Fibroblast of skin of right biceps (primary cell): ENCODE results near the gene DYNLT1.
"Not testable (repeated sequence)": the region's sequence is repeated elsewhere in the genome, so short reads cannot be mapped to it uniquely, and the experiment has no call there.

Source experiments
- DNase-seq: peaks from one replicate; pipeline ENCODE4 v3.0.0-alpha.2; 2013

The DYNLT1 gene

DNA sequence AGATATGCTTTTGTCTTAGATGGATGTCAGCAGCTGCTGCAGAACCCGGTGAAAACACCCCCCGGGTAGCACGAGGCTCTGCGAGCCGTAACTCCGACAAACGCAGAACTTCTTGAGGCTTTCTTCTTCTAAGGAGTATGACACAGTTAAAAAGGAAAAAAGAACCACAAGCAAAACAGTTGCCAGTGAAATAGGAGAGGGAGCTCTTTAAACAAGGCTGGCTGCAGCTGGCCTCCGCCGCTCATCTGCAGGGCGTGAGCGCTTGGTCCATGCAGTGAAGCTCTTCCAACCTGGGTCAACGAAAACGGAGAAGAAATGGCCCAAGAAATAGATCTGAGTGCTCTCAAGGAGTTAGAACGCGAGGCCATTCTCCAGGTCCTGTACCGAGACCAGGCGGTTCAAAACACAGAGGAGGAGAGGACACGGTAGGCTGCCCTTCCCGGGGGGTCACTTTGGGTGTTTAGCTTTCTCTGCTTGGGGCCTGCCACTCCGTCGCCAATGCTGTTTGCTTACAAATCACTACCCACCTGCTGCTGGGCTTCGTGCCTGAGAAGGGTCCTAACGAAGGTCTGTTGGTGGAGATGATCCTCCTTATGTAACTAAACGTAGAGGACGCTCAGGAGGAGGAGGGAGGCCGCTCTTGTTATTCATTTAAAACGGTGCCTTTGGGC lies 18.5 kb upstream of the DYNLT1 start:
- peak; percentile 43 for DNase-seq

DNA sequence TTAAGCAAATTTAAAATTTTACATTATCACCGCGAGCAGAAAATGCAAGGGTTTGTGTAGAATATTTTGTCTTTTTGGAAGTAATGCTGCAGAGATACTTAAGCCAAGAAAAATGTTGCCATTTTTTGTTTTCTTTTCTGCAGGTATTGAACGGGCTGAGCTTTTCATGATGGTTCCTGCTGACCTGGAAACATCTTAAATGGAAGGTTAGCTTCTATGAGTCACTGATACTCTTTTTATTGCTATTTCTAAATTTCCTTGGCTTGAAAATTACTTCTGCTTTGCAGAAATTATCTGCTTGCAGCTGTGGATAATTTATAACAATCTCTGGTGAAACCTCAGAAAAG lies 18.0 kb upstream of the DYNLT1 start:
- no peak for DNase-seq

DNA sequence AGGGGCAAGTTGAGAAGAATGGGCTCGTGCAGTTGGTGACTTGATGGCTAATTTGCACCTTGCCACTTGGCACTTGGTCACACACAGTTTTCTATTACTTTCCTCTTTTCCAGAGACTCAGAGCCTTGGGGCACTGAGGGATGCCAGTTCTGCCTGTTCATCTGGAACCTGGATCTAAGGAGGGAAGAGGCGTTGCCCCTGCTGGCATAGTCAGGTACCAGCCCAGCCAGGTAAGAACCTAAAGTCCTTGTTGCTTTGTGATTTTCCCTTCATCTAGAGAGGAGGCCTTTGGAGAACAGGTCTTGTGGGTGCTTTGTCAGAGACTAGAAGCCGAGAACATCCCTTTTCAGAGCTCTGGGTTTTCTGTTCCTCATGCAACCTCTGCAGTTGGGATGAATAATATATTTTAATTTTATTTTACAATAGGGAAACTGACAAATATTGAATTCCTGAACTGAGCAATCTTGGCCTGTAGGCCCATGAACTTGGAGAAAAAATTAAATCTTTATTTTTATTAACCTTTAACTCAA lies 16.7 kb upstream of the DYNLT1 start:
- no peak for DNase-seq

DNA sequence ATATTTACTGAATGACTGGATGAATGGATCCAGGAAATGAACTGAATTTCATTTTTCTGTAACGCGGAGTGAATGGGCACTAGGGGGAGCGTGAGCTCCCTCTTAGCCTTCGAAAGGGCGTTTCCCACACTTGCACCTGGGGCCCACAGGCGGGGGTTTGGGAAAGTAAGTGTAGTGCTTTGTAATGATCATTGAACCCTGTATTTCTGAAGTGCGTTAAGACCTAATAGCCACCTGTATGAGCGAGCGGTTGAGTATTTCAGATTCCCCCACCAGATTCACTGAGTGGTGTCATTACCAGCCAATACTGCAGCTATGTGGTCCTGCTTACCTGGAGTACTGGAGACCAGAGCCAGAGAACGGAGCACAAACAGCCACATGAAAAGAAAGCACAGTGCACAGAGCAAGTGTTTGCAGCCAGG lies 15.8 kb upstream of the DYNLT1 start:
- peak; percentile 18 for DNase-seq

- peak; percentile 47 for DNase-seq
These were observed 12.4 kb upstream of the DYNLT1 start for GRCh38 chr6:158656986-158657385.

DNA sequence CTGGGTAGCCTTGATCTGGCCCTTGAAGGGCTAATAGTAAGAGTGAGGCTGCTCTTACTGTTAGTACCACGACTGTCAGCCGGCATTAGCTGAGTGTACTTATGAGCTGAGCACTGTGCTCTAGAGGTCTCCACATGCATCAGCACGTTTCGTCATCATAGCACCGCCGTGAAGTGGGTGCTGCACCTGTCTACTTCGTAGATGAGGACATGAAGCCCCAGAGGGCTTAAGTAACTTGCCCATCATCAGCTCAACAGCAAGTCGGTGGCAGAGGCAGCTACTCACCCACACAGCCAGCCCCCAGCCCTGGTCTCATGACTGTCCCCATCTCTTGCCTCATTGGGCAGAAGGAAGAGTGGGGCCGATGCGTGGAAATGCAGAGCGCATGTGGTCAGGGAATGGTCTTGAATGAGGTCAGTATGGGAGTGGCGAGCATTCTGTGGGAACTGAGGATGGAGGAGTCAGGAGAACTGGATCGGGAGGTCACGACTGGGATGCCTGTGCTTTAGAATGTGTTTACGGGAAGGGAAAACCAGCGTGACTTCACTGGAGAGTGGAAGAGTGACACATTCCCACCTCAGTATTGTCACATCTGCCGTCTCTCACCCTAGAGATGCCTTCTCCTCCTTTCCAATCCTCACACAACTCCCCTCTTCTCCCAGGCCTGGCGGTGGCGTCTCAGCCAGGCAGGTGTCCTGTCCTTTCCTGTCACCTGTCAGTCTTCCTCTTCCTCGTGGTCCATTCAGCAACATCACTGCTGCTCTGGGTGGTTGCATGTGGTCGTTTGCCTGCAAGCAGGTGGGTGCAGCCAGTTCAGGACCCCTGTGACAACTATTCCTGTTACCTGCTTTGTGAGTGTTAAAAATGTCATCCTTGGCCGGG lies 11.3 kb upstream of the DYNLT1 start:
- DNase-seq: no peak

DNA sequence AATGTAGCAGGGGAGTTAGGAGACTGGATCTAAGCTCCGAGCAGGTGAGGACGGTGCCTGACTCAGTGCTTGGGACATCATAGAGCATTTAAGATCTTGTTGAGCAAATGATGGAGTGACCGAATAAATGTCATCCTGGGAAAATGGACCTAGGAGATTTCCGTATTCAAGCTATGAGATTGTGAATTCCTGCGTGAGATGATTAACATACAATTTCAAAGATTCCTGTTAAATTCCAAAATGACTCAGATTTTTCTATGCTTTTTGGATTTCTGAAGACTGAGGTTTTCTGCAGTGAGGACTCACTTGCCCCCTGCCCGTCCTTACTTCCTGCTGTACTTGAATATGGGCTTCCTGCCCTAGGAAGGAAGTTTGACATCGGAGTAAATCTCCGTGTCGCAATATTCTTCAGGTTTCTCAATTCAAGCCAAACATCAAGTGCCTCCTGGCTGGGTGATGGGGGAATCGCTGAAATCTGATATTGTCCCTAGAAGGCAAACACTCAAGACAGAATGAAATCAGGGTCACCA lies 10.5 kb upstream of the DYNLT1 start:
- peak; percentile 87 for DNase-seq

DNA sequence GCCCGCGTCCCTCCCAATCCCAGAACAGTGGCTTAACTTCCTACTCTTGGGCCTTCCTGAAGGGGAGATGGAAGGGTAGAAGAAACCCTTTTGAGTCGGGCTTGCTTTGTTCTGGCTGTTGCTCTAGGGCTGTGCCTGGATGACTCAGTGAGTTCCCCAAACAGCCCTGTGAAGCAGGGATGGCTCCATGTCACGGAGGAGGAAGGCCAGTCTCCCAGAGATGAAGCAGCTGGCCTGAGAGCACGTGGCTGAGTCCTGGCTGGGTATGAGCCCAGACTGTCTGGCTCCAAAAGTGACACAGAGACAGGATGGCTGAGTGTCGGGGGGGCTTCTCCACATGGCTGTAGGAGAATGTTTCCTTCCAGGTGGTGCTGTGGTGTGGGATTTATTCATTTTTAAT lies 10.0 kb upstream of the DYNLT1 start:
- DNase-seq: peak; percentile 93

- peak; percentile 80 for DNase-seq
These were observed 9.2 kb upstream of the DYNLT1 start for GRCh38 chr6:158653577-158654354.

DNA sequence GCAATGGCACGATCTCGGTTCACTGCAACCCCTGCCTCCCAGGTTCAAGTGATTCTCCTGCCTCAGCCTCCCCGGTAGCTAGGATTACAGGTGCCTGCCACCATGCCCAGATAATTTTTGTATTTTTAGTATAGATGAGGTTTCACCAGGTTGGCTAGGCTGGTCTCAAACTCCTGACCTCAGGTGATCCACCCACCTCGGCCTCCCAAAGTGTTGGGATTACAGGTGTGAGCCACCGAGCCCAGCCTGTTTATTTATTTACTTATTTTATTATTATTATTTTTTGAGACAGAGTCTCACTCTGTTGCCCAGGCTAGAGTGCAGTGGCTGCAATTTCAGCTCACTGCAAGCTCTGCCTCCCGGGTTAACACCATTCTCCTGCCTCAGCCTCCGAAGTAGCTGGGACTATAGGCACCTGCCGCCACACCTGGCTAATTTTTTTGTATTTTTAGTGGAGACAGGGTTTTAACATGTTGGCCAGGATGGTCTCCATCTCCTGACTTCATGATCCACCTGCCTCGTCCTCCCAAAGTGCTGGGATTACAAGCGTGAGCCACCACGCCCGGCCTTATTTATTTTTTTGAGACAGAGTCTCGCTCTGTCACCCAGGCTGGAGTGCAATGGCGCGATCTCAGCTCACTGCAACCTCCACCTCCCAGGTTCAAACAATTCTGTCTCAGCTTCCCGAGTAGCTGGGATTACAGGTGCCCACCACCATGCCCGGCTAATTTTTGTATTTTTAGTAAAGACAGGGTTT lies 7.6 kb upstream of the DYNLT1 start:
- not testable (repeated sequence) for DNase-seq

DNA sequence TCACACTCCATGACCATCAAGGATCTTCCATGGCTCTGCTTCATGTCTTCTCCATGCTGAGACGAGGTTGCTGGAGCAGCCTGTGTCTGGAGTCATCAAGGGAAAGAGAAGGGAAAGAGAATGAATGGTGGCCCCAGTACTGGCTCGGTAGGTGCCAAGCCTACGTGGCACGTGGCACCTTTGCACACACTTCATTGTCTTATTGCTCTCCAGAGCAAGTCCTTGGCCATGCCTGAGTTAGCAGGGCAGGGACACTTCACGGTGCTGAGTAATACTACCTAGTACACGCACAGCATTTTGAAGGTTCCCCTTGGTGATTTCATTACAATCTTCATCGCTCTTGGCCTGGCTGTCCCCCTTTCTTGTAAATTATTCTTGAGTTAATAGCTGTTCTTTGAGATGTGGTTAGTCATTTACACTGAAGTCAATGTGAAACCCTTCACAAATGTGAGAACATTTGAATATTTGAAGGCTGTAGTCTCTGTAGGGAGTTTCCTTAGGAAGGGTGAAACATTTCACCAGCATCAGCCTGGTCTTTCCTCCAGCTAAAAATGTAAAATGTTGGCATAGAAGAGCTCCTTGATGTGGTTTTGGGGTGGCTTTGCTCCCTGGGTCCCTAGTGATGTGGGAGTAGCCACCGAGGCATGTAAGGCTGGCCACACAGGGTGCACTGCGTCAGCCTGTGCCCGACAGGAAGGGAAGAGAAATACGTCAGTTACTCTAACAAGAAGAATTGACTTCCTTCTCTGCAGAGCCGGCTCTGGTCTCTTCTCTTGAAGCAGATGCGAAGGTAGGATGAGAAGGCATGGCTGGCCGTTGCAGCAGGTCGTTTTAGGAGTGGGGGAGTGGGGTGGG lies 5.0 kb upstream of the DYNLT1 start, which contains the start of gene SYTL3:
SYTL3 (plus strand) TSS at position 766 of the 855 bp plus-strand sequence. CDS start 13,215 bp downstream, outside the sequence.
- DNase-seq: peak; percentile 88

- peak; percentile 95 for DNase-seq
These were observed 4.2 kb upstream of the DYNLT1 start for GRCh38 chr6:158648682-158649131.

DNA sequence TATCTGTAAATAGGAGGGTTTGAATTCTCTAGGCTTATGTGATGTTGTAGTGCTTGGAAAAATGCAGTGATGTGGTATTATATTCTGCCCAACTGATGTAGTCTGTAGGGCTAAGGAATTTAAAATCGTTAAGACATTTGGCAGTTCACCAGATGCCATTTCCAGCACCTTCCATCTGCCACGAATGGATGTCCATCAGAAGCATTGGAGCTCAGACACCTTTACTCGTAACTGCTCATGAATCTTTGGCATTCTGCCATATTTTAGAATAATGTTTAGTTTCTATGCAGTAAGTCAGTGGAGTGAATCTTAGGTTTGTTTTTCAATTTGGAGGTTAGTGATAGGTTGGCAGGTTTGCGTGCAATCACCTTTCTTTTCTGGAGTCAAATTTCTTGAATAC lies 3.0 kb upstream of the DYNLT1 start:
- DNase-seq: peak; percentile 63

DNA sequence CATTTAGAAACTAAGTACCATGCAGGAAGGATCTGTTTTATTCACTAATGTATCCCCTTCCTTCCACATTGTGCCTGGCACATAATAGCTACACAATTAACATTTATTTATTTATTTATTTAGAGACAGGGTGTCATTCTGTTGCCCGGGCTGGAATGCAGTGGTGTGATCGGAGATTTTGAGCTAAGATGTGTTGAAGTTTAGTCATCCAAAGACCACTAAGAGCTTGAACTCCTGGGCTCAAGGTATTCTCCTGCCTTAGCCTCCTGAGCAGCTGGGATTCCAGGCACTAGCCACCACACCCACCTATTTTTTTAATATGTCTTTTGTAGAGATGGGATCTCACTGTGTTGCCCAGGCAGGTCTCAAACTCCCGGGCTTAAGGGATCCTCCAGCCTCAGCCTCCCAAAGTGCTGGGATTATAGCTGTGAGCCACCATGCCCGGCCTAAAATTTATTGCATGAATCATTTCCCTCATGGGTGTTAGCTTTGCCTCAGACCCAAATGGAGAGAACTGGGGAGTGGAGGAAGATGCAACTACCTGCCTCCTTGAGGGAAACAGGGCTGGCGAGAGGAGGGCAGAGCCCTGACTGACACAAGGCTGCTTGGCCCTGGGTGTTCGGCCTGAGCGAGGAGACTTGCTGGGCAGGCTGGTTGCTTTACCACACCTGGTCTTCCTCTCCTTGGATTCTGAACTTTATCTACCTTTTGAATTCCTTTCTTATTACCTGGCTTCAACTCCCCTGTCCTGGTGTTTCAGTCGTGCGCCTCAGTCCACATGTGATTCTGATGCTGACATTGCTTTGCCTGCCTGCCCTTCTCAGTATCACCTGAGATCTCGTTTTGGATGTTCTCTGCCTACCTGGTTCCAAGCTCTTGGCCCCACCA lies 1.7 kb upstream of the DYNLT1 start:
- DNase-seq: peak; percentile 16

DNA sequence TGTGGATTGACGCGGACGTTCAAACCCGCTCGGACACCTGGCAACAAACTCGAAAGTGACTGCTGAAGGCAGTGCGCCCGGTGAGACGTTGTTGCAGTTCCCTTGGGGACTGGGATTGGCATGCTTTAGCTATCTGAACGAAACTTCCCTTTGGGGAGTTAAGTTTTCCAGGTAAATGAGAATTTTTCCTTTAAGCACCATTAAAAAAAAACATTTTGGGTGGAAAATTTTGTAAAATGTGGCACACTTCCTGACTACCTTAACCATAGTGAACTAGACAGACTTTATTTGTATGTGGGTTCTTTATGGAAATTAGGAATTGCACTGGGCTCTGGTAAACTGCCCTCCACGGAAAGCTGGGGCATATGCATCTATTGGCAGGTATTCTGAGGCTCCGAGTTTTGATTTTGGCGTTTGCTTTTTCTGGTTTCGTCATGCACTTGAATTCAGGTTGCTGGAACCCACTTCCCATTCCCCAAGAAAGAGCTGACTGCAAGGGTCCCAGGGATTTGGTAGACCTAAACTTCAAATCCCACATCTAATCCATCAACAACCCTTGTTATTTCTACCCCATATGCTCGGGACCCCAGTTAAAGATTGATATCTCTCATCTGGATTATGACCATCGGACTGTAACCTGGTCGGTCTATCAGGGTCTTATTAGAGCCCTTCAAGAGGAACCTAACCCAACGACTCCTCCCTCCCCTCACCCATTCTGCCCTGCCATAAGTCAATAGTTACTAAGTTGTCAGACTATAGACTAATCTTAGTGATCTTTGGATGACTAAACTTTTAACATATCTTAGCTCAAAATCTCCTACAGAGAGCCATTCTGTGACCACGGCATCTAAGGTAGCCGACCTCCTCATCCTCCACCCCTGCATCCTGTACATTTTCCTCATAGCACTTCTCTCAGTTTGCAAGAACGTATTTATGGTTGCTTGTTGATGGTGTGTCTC lies 800 bp upstream of the DYNLT1 start:
- peak; percentile 37 for DNase-seq

- no peak for DNase-seq
These were observed 710 bp downstream of the DYNLT1 start for GRCh38 chr6:158643836-158644230.

GRCh38 chr6:158642097-158642601 lies 2.4 kb downstream of the DYNLT1 start:
- DNase-seq: peak; percentile 52

- no peak for DNase-seq
These were observed 4.0 kb downstream of the DYNLT1 start for GRCh38 chr6:158640519-158640918.
